Ovary (tissue), 9 donors: ENCODE data around the gene RBM20. TPM values are rescaled to one million over a fixed set of nuclear protein-coding genes. Genes with fewer than 3 reads are reported as not detected.

ENCODE experiments used
- DNase-seq, 5 donors: peaks; one replicate each; pipeline ENCODE4 v3.0.0-alpha.2; 2019 to 2020
- H3K27ac ChIP-seq, 2 donors: fragments of 200-600 bp; one replicate each; pipeline versions ENCODE4 v1.5.1 to v1.8.0; 2019 to 2022
- H3K27me3 ChIP-seq: fragments of 200-600 bp; one replicate; pipeline ENCODE4 v1.8.0; 2022
- H3K36me3 ChIP-seq: fragments of 200-600 bp; sonication (generic); one replicate; pipeline ENCODE4 v1.5.1; 2019
- H3K4me1 ChIP-seq: one replicate; pipeline ENCODE4 v1.8.1; 2013; ENCODE audit warnings: mild to moderate bottlenecking, moderate library complexity; ENCODE audit not compliant: insufficient read depth
- H3K4me3 ChIP-seq: fragments of 200-600 bp; sonication (generic); one replicate; pipeline ENCODE4 v1.5.1; 2017
- H3K9me3 ChIP-seq, 2 donors: fragments of 200-600 bp in 1 of 2; sonication (generic) in 1 of 2; one replicate each; pipeline versions ENCODE4 v1.5.1 to v1.8.1; 2013 to 2019; ENCODE audit warnings: mild to moderate bottlenecking in 1 of 2, moderate library complexity in 1 of 2
- EP300 ChIP-seq: sonication (generic); formaldehyde crosslinking; IDR thresholded peaks from one replicate; pipeline ENCODE4 v1.6.1; 2017; ENCODE audit warnings: antibody characterized with exemption
- POLR2A ChIP-seq: fragments of 450-650 bp; IDR thresholded peaks from one replicate; pipeline ENCODE4 v1.6.1; 2017; ENCODE audit warnings: antibody characterized with exemption, mild to moderate bottlenecking, moderate library complexity
- WGBS, 3 donors: extraction: QIAGEN DNeasy Blood & Tissue Kit in 1 of 3; methylation state at CpG; one replicate each; pipeline versions ENCODE4 v1.1.5 to v1.1.7; 2013 to 2017; 5-methylcytosine and 5-hydroxymethylcytosine counted together
- intact Hi-C, 4 donors: fragments of 100-400 bp; cut with DNase I; formaldehyde crosslinking; loops; one replicate each; pipeline versions ENCODE4 v1.11.0 to v1.15.1; 2022 to 2023
- polyA plus RNA-seq, 2 donors: library from polyadenylated mRNA; stranded (reverse); fragments of 200-250 nt in 1 of 2; fragments of 350-450 nt in 1 of 2; fragmentation: Illumina TruSeq in 1 of 2; extraction: RNeasy Lipid Tissue Mini Kit (QIAGEN cat#74804) in 1 of 2; gene quantifications; one replicate each; pipeline ENCODE4 v1.2.3, GENCODE V29; 2013 to 2014
- total RNA-seq, 7 donors: library from RNA; depleted of rRNA in 2 of 7; stranded (reverse); fragments of >200 nt in 2 of 7; fragmentation: NEBNext Ultra II Directional in 3 of 7; extraction: Animal tissue kit (Norgen Biotek cat#: 25700) in 3 of 7; gene quantifications; one replicate each; pipeline versions ENCODE4 v1.1.0 to v1.2.4, GENCODE V29; 2016 to 2023
- TF ChIP-seq, protein P1 (sequence below), 3 donors: fragments of 450-650 bp in 2 of 3; fragments of 200-600 bp in 1 of 3; IDR thresholded peaks; one replicate each; pipeline versions ENCODE4 v1.5.1 to v1.8.0; 2016 to 2022; ENCODE audit warnings: antibody characterized with exemption in 3 of 3, mild to moderate bottlenecking in 1 of 3
- donor health status: DM: no; HTN: no; CAD: no; lungs with moderate emphysema.
- donor health status: DM: no; HTN: no; CAD: no.
- donor health status: Bipolar disorder and iron deficiency.
- donor health status: DM: yes; HTN: yes; CAD: no.
- donor health status: DM: no; HTN: no; CAD: no.
- donor health status: DM: yes; HTN: yes; CAD: no.

RBM20 gene
- total and polyA plus RNA-seq, 9 donors = 0.96 to 4.9 (median 3.6) TPM

DNA sequence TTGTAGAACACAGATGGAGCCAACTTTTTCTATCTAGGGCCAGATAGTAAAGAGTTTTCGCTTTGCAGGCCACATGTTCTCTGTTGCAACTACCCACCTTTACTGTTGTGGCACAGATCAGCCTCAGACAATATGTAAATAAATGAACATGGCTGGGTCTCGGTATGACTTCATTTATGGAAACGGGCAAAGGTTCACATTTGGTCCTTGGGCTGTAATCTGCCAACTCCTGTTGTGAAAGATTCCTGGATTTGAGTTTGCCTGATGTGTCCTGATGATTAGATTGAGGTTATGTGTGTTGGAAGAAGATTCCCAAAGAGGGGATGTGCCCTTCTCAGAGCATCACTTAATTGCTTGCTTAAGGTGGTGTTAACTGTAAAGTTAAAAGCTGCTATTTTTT is 38.2 kb downstream of the RBM20 start:
- no peaks in the 10 kb centered on the region for H3K27me3 ChIP-seq
- no peak for TF ChIP-seq EP300
- TF ChIP-seq, protein P1, sequence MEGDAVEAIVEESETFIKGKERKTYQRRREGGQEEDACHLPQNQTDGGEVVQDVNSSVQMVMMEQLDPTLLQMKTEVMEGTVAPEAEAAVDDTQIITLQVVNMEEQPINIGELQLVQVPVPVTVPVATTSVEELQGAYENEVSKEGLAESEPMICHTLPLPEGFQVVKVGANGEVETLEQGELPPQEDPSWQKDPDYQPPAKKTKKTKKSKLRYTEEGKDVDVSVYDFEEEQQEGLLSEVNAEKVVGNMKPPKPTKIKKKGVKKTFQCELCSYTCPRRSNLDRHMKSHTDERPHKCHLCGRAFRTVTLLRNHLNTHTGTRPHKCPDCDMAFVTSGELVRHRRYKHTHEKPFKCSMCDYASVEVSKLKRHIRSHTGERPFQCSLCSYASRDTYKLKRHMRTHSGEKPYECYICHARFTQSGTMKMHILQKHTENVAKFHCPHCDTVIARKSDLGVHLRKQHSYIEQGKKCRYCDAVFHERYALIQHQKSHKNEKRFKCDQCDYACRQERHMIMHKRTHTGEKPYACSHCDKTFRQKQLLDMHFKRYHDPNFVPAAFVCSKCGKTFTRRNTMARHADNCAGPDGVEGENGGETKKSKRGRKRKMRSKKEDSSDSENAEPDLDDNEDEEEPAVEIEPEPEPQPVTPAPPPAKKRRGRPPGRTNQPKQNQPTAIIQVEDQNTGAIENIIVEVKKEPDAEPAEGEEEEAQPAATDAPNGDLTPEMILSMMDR (IDR thresholded peaks at IDR 0.05) = no peak
- no peak for TF ChIP-seq POLR2A
- H3K27ac ChIP-seq = no peak overlapping the region
- intact Hi-C loops = no loop called here
- whole genome bisulfite sequencing, 3 donors = 85 to 90% (median 90%) methylated on average over 3 of the region's 3 CpGs
- H3K9me3 ChIP-seq = no peaks in the 10 kb centered on the region
- H3K4me3 ChIP-seq = no peak overlapping the region
- no peak for DNase-seq
- H3K4me1 ChIP-seq = no peaks in the 10 kb centered on the region
- H3K36me3 ChIP-seq = no peaks in the 10 kb centered on the region

DNA sequence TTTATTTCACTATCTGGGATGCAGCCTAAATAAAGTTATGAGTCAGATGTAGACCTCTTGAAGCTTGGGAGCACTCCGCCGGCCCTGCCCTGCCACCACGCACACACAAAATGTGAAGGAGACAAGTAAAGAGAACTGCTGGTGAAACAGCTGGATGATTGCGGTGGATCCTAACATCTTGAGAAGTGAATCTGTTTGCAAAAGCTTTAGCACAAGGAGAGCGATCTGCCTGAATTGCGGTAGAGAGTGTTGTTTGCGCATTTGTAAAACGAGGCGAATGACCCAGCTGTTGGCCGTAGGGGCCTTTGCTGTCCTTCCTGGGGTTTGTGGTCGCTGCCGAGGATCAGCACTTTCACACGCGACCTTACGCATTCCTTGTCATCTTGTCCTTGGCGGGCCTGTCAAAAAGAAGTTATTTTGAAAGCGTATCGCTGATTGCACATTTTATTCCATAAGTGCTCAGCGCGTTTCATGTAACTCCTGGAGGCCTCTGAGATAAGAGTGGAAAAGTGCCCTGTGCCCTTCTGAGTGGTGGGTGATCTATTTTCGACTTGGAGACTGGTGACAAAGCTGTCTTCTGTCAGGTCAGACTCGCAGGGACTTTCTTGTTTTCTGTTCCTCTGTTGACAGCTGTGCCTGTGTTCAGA is 40.8 kb downstream of the RBM20 start:
- intact Hi-C loops = no loop called here
- Histone ChIP-seq H3K4me3 (no peak overlapping the region), H3K36me3 (no peaks in the 10 kb centered on the region), H3K27me3 (no peaks in the 10 kb centered on the region), H3K9me3 (no peaks in the 10 kb centered on the region), H3K27ac (no peak overlapping the region), H3K4me1 (no peaks in the 10 kb centered on the region)
- TF ChIP-seq, protein P1 (IDR thresholded peaks at IDR 0.05) = no peak
- TF ChIP-seq EP300 (no peak), POLR2A (no peak)
- WGBS, 3 donors = 69 to 77% (median 75%) methylated on average over 22 of the region's 22 CpGs
- DNase-seq = no peak

DNA sequence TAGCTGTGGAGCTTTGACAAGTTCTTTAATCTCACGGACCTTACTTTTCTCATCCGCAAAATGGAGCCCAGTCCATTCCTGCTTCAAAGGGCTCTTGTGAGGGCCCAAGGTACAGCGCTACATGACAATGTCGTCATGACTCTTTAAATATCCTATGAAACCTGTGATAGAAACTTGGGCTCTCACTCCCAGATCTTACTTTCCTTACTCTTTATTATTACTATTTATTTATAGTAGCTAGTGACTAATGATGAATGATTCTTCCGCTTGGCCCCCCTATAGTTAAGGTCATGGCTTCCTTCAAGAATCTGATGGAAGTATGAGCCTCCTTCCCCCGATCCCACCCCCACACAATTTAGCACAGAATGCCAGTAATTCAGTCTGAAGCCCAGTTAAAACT is 41.9 kb downstream of the RBM20 start:
- TF ChIP-seq POLR2A (no peak), EP300 (no peak)
- TF ChIP-seq, protein P1 (IDR thresholded peaks at IDR 0.05) = no peak
- WGBS, 3 donors = 82 to 90% (median 89%) methylated on average over 6 of the region's 6 CpGs
- no peak for DNase-seq
- Histone ChIP-seq H3K4me1 (no peaks in the 10 kb centered on the region), H3K27ac (no peak overlapping the region), H3K9me3 (no peaks in the 10 kb centered on the region), H3K4me3 (no peak overlapping the region), H3K27me3 (no peaks in the 10 kb centered on the region), H3K36me3 (no peaks in the 10 kb centered on the region)
- intact Hi-C loops = no loop called here

DNA sequence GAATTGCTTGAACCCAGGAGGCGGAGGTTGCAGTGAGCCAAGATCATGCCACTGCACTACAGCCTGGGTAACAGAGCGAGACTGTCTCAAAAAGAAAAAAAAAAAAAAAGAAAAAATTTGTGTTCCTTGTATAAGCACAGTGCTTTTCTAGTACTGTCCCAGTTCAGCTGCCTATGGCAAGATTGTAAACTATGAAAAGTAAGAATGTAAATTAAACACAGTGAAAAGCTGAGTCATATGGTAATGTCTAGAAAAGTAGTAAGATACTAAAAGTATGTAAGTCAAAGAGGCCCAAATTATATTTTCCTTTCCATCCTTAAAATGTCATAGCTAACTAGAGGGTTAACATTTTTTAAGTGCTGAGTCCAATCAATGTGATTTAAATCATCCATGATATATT is 42.8 kb downstream of the RBM20 start:
- Histone ChIP-seq H3K4me1 (no peaks in the 10 kb centered on the region), H3K4me3 (no peak overlapping the region), H3K27me3 (no peaks in the 10 kb centered on the region), H3K27ac (no peak overlapping the region), H3K9me3 (no peaks in the 10 kb centered on the region), H3K36me3 (no peaks in the 10 kb centered on the region)
- intact Hi-C loops = no loop called here
- no peak for DNase-seq
- 67 to 80% (median 73%) methylated on average over 2 of the region's 2 CpGs for WGBS, 3 donors
- TF ChIP-seq EP300 = no peak
- TF ChIP-seq, protein P1 (IDR thresholded peaks at IDR 0.05) = no peak
- no peak for TF ChIP-seq POLR2A
